Panc1 (cell line): ENCODE measurements around the gene APLN.

Experiments used
- POLR2AphosphoS5 ChIP-seq: IDR thresholded peaks from 2 replicates; pipeline ENCODE4 v1.6.1; 2012; ENCODE audit warnings: mild to moderate bottlenecking, low read depth, low read length, moderate library complexity
- TF ChIP-seq, protein P1 (sequence below): fragments of 450-650 bp; IDR thresholded peaks from 2 replicates; pipeline ENCODE4 v1.5.1; 2017; ENCODE audit warnings: mild to moderate bottlenecking

DNA sequence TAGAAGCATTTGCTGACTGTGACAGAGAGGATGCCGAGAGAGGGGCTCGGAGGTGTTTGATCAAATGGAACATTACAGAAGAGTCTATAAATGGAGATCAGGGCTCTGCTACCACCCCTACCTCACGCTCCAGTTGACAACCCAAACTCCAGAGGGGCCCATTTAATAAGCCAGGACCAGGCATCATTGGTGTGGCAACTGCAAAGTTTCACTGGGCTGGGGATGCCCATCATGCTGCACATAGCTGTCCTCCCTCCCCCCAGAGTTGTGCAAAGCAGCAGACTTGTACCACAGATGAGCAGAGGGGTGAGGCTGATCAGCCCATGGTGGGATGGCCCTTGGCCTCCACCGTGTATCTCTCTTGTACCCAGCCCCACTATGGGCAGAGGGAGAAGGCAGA lies 45.8 kb upstream of the APLN start:
- TF ChIP-seq, protein P1, sequence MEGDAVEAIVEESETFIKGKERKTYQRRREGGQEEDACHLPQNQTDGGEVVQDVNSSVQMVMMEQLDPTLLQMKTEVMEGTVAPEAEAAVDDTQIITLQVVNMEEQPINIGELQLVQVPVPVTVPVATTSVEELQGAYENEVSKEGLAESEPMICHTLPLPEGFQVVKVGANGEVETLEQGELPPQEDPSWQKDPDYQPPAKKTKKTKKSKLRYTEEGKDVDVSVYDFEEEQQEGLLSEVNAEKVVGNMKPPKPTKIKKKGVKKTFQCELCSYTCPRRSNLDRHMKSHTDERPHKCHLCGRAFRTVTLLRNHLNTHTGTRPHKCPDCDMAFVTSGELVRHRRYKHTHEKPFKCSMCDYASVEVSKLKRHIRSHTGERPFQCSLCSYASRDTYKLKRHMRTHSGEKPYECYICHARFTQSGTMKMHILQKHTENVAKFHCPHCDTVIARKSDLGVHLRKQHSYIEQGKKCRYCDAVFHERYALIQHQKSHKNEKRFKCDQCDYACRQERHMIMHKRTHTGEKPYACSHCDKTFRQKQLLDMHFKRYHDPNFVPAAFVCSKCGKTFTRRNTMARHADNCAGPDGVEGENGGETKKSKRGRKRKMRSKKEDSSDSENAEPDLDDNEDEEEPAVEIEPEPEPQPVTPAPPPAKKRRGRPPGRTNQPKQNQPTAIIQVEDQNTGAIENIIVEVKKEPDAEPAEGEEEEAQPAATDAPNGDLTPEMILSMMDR: no peak
- TF ChIP-seq POLR2AphosphoS5: no peak
